ENCODE data around the gene DKK2. TPM values are rescaled to one million over a fixed set of nuclear protein-coding genes. Genes with fewer than 3 reads are reported as not detected.

DKK2 gene
- total and polyA plus RNA-seq, 10 of the 15 experiments (the other 5 are each of a cell fraction or from before 2014, with no cell fraction given), result not detected

DNA sequence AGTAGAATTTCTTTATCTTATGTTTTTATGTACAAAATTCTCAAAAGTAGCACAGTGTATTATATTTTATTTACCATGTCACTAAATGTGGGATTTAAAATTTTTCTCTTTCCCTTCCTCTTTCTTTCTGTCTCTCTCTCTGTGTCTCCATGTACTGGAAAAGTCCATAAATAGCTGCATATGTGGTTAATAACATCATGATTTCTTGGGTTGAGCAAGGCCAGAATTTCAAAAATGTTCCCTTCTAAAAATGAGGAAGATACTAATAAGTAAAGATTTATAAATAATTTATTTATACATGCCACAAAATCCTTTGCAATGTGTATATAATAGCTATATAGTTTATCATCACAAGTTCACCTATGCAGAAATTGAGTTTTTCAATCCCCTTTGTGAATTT lies 29.1 kb upstream of the DKK2 start:
- H3K27me3 ChIP-seq (replicated peaks in 1 of 2; ENCODE audit: control insufficient read depth in 2 of 2, insufficient read depth in 2 of 2, low read length in 1 of 2), result no peaks in the 10 kb centered on the region
- ChIA-PET RAD21 (ENCODE audit: unreplicated experiment) (no interaction called here), POLR2A (no interaction called here), CTCF (no interaction called here), SMC1A (ENCODE audit: uncharacterized antibody, unreplicated experiment) (no interaction called here)
- ATAC-seq (no peak), DNase-seq (ENCODE audit: low read depth, low spot score) (no peak), FAIRE-seq (no peak)
- BruUV-seq (replicated peaks), result no TSS peak
- H3K9me3 ChIP-seq (replicated peaks; ENCODE audit: control insufficient read depth, insufficient read depth, low read length), result no peaks in the 10 kb centered on the region
- no peak overlapping the region for H3K9ac ChIP-seq (ENCODE audit: control insufficient read depth, insufficient read depth, low read length)
- no peak overlapping the region for H2AFZ ChIP-seq (ENCODE audit: control insufficient read depth, low read depth, low read length)
- no peaks in the 10 kb centered on the region for H3K36me3 ChIP-seq (ENCODE audit: control insufficient read depth in 2 of 2, insufficient read depth in 2 of 2, low read length in 1 of 2)
- H3K27ac ChIP-seq (ENCODE audit: control insufficient read depth, insufficient read depth), result no peak overlapping the region
- in situ Hi-C loops (cut with MboI), result no loop called here
- no peaks in the 10 kb centered on the region for H3K4me1 ChIP-seq (ENCODE audit: control insufficient read depth, insufficient read depth, low read length)
- no peaks in the 10 kb centered on the region for H3K79me2 ChIP-seq (ENCODE audit: control insufficient read depth, insufficient read depth, low read length)
- intact Hi-C loops (cut with micrococcal nuclease; ENCODE audit: unreplicated experiment), result no loop called here
- H4K20me1 ChIP-seq (ENCODE audit: control insufficient read depth, insufficient read depth), result no peaks in the 10 kb centered on the region
- no peak overlapping the region for H3K4me2 ChIP-seq (ENCODE audit: control insufficient read depth, insufficient read depth)
- no peak overlapping the region for H3K4me3 ChIP-seq
- no peak for TF ChIP-seq TARDBP (IDR thresholded peaks at IDR 0.05; ENCODE audit: borderline replicate concordance)
- TF ChIP-seq SMC3 (IDR thresholded peaks at IDR 0.05; ENCODE audit: borderline replicate concordance, low read length), result no peak
- TF ChIP-seq, protein P1, sequence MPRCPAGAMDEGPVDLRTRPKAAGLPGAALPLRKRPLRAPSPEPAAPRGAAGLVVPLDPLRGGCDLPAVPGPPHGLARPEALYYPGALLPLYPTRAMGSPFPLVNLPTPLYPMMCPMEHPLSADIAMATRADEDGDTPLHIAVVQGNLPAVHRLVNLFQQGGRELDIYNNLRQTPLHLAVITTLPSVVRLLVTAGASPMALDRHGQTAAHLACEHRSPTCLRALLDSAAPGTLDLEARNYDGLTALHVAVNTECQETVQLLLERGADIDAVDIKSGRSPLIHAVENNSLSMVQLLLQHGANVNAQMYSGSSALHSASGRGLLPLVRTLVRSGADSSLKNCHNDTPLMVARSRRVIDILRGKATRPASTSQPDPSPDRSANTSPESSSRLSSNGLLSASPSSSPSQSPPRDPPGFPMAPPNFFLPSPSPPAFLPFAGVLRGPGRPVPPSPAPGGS (IDR thresholded peaks at IDR 0.05; ENCODE audit: borderline replicate concordance, insufficient read depth, low read depth, low read length, poor library complexity, severe bottlenecking), result no peak
- TF ChIP-seq BHLHE40 (IDR thresholded peaks at IDR 0.05; ENCODE audit: borderline replicate concordance in 1 of 2, low read depth in 2 of 2, low read length in 1 of 2), result no peak
- TF ChIP-seq TCF12 (IDR thresholded peaks at IDR 0.05; ENCODE audit: low read depth, low read length), result no peak
- no peak for TF ChIP-seq SIX5 (IDR thresholded peaks at IDR 0.05; ENCODE audit: low read depth, low read length, severe bottlenecking)
- TF ChIP-seq GATAD2B (conservative IDR thresholded peaks at IDR 0.05; ENCODE audit: low read depth), result no peak

DNA sequence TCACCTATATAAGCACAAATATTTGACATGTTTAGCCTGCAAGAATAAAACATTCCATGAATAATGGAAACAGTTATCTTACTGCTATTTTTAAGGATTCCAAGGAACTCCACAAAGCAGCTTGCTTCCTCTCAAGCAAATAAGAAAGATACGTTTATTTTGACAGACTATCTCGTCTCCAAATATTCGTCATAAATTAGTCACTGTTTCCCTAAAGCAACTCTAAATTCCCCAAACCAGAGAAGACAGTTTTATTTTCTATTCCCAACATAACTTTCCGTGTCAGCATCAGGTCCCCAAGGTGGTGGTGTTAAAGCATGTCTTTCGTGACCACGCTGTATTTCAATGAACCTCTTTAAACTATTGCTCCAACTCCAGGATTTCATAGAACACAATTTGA lies 24.3 kb upstream of the DKK2 start:
- SMC1A ChIA-PET (ENCODE audit: uncharacterized antibody, unreplicated experiment), result no interaction called here
- no peaks in the 10 kb centered on the region for H3K4me1 ChIP-seq (ENCODE audit: control insufficient read depth, insufficient read depth, low read length)
- no peaks in the 10 kb centered on the region for H3K9me3 ChIP-seq (replicated peaks; ENCODE audit: control insufficient read depth, insufficient read depth, low read length)
- no peaks in the 10 kb centered on the region for H3K79me2 ChIP-seq (ENCODE audit: control insufficient read depth, insufficient read depth, low read length)
- DNase-seq (ENCODE audit: low read depth, low spot score) (no peak), ATAC-seq (no peak), FAIRE-seq (no peak)
- no peak overlapping the region for H3K4me2 ChIP-seq (ENCODE audit: control insufficient read depth, insufficient read depth)
- BruUV-seq (replicated peaks), result no TSS peak
- intact Hi-C loops (cut with micrococcal nuclease; ENCODE audit: unreplicated experiment), result no loop called here
- no peak overlapping the region for H3K4me3 ChIP-seq
- POLR2A ChIA-PET, result interaction anchor here (0.6 to 0.9 kb wide), 2 partner anchors 8 to 431 kb away, joined by 3 read pairs; no protein-coding TSS in a partner anchor
- CTCF ChIA-PET, result no interaction called here
- in situ Hi-C loops (cut with MboI), result no loop called here
- H3K9ac ChIP-seq (ENCODE audit: control insufficient read depth, insufficient read depth, low read length), result no peak overlapping the region
- no peak overlapping the region for H2AFZ ChIP-seq (ENCODE audit: control insufficient read depth, low read depth, low read length)
- RAD21 ChIA-PET (ENCODE audit: unreplicated experiment), result no interaction called here
- no peak overlapping the region for H3K27ac ChIP-seq (ENCODE audit: control insufficient read depth, insufficient read depth)
- 33% methylated on average over 6 of the region's 6 CpGs for WGBS (ENCODE audit: insufficient coverage, insufficient replicate concordance, low lambda C conversion rate, missing lambda C conversion rate)
- H3K36me3 ChIP-seq (ENCODE audit: control insufficient read depth in 2 of 2, insufficient read depth in 2 of 2, low read length in 1 of 2), result no peaks in the 10 kb centered on the region
- no peaks in the 10 kb centered on the region for H4K20me1 ChIP-seq (ENCODE audit: control insufficient read depth, insufficient read depth)
- H3K27me3 ChIP-seq (replicated peaks in 1 of 2; ENCODE audit: control insufficient read depth in 2 of 2, insufficient read depth in 2 of 2, low read length in 1 of 2), result no peaks in the 10 kb centered on the region
- TF ChIP-seq HDAC2 (IDR thresholded peaks at IDR 0.05) (no peak), PAX8 (IDR thresholded peaks at IDR 0.05) (no peak), ZNF24 (IDR thresholded peaks at IDR 0.05) (no peak), SP1 (IDR thresholded peaks at IDR 0.05; ENCODE audit: low read depth, low read length) (no peak), TCF3 (IDR thresholded peaks at IDR 0.05; ENCODE audit: borderline replicate concordance, insufficient read depth, low read depth, low read length) (no peak), SUPT20H (IDR thresholded peaks at IDR 0.05; ENCODE audit: borderline replicate concordance, control insufficient read depth, low read depth, low read length) (no peak), SUZ12 (IDR thresholded peaks at IDR 0.05; ENCODE audit: unreplicated experiment) (no peak)
- TF ChIP-seq, protein P2, sequence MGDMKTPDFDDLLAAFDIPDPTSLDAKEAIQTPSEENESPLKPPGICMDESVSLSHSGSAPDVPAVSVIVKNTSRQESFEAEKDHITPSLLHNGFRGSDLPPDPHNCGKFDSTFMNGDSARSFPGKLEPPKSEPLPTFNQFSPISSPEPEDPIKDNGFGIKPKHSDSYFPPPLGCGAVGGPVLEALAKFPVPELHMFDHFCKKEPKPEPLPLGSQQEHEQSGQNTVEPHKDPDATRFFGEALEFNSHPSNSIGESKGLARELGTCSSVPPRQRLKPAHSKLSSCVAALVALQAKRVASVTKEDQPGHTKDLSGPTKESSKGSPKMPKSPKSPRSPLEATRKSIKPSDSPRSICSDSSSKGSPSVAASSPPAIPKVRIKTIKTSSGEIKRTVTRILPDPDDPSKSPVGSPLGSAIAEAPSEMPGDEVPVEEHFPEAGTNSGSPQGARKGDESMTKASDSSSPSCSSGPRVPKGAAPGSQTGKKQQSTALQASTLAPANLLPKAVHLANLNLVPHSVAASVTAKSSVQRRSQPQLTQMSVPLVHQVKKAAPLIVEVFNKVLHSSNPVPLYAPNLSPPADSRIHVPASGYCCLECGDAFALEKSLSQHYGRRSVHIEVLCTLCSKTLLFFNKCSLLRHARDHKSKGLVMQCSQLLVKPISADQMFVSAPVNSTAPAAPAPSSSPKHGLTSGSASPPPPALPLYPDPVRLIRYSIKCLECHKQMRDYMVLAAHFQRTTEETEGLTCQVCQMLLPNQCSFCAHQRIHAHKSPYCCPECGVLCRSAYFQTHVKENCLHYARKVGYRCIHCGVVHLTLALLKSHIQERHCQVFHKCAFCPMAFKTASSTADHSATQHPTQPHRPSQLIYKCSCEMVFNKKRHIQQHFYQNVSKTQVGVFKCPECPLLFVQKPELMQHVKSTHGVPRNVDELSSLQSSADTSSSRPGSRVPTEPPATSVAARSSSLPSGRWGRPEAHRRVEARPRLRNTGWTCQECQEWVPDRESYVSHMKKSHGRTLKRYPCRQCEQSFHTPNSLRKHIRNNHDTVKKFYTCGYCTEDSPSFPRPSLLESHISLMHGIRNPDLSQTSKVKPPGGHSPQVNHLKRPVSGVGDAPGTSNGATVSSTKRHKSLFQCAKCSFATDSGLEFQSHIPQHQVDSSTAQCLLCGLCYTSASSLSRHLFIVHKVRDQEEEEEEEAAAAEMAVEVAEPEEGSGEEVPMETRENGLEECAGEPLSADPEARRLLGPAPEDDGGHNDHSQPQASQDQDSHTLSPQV (IDR thresholded peaks at IDR 0.05), result no peak

Measured in GM12878 (cell line).